ENCODE results near the gene SEC24A.

DNA sequence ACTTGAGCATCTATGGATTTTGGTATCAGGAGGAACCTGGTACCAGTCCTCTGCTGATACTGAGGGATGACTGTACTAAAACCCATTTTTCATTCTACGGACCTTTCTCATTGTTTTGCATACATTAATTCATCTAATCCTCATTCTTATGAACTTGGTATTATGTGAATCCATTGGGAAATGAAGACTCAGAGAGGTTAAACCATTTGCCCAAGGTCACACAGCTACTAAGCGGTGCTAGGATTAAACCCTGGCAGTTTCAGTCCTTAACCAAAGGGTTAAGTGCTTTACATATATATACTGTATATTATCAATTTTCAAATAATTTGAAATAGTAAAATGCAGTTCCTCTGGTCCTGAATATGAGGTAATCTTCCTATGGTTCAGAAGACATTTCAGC lies 93.5 kb downstream of the SEC24A start:
- TF ChIP-seq POLR2AphosphoS5 (IDR thresholded peaks at IDR 0.05; ENCODE audit: low read depth, low read length): no peak
- no peak for TF ChIP-seq POLR2A (IDR thresholded peaks at IDR 0.05; ENCODE audit: low read depth, low read length)
- TF ChIP-seq TAF1 (IDR thresholded peaks at IDR 0.05; ENCODE audit: borderline replicate concordance, low read depth, low read length): no peak

All from GM12892 (cell line).